ENCODE measurements around the gene SAMM50.

SAMM50 gene

DNA sequence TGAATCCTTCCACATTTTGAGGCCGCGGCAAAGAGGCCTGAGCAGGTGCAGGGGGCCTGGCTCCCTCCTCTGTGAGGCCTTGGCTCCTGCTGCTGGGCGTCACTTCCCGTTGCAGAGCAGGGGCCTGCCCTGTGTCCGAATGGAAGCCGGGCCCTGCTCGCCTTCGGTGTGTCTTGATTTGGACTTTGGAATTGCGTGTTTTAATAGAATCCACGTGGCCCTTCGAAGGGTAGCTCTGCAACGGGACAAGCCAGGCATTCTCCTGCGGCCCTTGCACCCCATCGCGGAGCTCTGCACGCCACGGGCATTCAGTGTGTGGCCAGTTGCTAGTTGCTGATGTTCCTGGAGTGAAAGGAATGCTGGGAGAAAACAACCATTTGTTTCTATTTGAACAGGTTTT is 25.8 kb downstream of the SAMM50 start:
- no peak for DNase-seq

- no peak for DNase-seq
Observed at GRCh38 chr22:43983808-43984207, 28.6 kb downstream of the SAMM50 start.

GRCh38 chr22:43985532-43985931 is 30.3 kb downstream of the SAMM50 start:
- no peak for DNase-seq

GRCh38 chr22:43988116-43988820 is 33.0 kb downstream of the SAMM50 start:
- no peak for DNase-seq

DNA sequence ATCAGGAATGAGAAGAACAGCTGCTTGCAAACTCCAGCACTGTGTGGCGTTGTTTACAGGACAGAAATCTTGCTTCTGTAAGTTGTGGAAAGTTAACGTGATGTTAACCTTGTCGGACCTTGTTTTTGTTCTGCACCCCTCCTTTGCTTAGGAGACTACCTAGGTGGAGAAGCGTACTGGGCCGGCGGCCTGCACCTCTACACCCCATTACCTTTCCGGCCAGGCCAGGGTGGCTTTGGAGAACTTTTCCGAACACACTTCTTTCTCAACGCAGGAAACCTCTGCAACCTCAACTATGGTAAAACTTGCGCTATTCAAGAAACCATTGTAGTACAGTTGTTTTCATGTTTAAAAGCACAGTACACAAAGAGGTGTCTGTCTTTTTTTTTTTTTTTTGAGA is 33.7 kb downstream of the SAMM50 start:
- DNase-seq, result no peak

DNA sequence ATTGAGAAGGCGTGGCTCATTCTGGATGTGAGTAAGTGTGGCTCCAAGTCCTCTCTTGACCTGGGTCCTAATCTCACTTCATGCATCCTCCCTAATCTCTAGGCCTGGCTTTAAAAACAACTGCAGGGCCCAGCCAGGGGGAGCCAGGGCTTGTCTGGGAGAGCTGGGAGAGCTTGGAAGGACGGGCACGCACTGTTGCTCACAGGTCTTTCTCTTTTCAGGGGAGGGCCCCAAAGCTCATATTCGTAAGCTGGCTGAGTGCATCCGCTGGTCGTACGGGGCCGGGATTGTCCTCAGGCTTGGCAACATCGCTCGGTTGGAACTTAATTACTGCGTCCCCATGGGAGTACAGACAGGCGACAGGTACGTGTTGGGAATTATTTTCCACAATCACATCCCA is 34.8 kb downstream of the SAMM50 start:
- no peak for DNase-seq

GRCh38 chr22:43991316-43992020 is 36.2 kb downstream of the SAMM50 start:
- no peak for DNase-seq

DNA sequence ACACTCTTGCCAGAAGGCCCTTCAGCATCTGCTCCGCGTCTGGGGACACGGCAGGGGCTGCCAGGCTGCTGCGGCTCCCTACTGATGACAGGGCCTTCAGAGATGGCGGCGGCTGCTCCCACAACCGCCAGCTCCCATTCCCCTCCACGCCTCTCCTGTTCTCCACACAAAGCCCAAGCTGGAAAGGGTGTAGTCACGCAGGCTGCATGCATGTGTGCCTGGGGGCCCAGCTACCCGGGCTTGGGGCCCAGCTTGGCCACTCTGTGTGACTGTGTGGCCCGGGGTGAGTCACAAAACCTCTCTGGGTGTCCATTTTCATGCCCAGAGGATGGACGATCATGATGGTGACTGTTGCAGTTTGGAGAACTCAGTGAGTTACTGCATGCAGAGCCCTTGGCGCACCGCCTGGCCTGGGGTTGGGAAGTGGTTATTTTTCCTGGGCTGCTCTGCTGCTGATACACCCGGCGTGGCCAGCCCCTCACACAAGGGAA is 37.1 kb downstream of the SAMM50 start:
- DNase-seq, result no peak

DNA sequence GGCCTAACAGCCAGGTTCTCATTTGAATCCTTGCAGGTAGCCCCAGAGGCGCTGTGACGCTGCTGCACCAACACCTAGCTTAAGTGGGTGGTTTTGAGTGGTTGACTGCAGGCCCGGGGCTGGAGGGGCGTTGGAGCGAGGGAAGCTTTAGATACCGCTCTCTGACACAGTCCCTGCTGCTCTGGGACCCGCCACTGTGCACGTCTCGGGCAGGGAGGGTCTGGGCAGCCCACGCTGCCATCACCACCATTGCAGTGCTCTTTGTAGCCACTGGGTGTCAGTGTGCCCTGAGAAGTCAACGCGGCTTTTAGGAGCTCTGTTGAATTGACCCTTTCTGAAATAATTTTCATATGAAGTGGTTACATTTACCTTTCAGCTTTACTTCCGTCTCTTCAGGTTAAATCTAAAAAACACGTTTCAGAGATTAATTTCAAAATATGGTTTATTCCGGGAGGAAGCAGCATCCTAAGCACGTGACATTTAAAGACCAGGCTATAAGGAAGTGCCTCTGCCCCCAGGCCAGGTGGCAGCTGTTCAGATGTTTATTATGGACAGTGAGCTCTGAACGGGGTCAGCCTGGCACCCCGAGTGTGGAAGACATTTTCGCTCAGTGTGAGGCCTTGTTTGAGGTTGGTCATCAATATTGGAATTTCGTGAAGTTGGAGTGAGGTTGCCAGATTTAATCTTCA is 38.0 kb downstream of the SAMM50 start:
- DNase-seq, result peak; percentile 45

DNA sequence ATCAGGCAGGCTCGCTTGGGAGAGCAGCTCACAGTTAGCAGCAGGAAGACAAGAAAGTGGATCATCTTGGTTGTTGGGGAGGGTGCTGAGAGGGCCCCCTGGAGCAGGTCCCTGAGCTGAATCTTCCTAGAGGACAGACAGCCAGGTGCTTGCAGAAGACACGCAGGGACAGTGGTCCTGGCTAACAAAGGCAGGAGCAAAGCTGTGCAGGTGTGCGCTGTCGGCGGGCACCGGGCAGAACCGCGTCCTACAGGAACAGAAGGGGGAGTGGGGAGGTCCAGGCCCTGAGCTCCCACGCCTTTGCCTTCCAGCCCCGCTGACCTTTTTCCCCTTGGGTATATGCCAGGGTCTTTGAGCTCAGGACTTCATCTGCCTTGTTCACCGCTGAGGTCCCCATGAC is 38.8 kb downstream of the SAMM50 start:
- no peak for DNase-seq

- no peak for DNase-seq
Observed at GRCh38 chr22:43994416-43994815, 39.2 kb downstream of the SAMM50 start.

GRCh38 chr22:43995057-43995685 is 39.9 kb downstream of the SAMM50 start:
- DNase-seq, result no peak

DNA sequence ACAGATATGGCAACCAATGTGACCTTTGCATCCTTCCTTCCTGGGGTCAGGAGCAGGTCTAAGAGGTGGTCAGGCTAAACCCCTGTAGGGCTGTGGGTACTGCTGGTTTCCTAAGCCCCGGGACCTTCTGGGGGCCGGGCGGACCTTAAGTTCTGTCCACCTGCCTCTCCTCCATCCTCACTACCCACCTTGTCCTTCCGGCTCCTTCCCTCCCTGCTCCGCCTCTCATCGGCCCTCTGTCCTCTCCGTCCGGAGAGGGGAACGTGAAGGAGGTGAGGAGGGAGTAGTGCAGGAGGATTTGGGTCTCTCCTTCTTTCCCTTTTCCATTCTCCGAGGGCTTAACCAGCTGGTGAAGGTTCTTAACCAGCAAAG is 40.5 kb downstream of the SAMM50 start:
- DNase-seq, result no peak

GRCh38 chr22:43996170-43996980 is 41.1 kb downstream of the SAMM50 start:
- DNase-seq, result peak; percentile 49

GRCh38 chr22:43996981-43997265 is 41.7 kb downstream of the SAMM50 start:
- no peak for DNase-seq

DNA sequence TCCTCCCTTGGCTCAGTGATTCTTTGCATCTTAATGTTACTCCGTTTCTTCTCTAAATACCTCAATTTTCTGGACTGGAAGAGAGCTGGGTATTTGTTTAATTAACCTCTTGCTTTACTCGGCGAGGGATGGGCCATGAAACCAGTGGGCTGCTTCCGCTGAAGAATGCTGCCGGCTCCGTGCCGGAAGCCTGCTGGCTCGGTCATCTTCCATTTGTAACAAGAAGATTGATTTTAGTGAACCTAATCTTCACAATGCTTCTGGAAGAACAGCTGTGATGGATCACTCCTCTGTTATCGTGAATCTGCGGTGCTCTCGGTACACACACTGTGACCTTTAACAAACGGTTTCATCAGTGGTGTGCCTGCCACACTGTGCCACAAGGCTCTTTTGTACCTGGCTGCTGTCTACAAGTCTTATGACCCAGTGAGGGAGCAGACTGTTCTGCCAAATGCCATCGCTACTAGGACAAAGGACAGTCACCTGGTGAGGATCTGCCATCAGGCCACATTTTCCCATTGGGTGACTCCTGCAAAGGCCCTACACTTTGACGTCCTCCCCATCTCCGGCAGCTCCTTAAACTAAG is 43.5 kb downstream of the SAMM50 start:
- no peak for DNase-seq

- no peak for DNase-seq
Observed at GRCh38 chr22:43999378-43999777, 44.1 kb downstream of the SAMM50 start.

GRCh38 chr22:44000123-44000522 is 44.9 kb downstream of the SAMM50 start:
- DNase-seq, result no peak

- no peak for DNase-seq
Observed at GRCh38 chr22:44001521-44001920, 46.3 kb downstream of the SAMM50 start.

DNA sequence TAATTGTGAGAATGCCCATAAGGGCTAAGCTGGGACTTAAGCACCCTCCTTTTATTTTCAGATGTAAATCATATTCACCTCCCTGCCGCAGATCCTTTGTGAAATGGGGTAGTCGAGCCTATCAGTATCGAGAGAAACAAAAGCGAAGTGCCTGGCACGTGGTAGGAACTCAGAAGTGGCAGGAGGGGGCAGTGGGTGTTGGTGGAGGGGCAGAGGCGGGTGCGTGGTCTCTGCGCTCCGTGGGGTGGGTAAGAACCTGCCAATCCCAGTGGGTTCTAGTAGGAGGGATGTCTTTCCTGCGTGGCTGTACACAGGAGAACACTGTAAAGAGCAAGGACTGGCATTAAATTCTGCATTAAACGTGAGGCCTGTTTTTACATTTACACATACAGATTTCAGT is 47.1 kb downstream of the SAMM50 start:
- DNase-seq, result no peak

DNA sequence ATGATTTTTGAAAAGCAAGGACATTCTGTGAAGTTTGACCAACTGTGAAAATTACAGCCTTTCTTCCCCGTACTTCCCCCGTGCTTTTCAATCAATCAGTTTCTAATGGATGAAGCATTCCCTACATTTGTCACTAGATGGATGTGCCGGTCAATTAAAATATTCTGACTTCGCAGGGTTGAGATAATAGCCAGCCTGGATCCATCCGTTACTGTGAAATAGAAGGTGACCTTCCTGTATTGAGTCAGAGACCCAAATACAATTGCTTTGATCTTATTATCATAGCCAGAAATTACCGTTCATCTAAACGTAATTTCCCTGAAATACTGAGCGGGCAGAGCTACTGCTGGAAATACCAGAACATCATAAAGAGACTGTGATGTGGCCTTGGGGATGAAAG is 47.8 kb downstream of the SAMM50 start:
- DNase-seq, result no peak

DNA sequence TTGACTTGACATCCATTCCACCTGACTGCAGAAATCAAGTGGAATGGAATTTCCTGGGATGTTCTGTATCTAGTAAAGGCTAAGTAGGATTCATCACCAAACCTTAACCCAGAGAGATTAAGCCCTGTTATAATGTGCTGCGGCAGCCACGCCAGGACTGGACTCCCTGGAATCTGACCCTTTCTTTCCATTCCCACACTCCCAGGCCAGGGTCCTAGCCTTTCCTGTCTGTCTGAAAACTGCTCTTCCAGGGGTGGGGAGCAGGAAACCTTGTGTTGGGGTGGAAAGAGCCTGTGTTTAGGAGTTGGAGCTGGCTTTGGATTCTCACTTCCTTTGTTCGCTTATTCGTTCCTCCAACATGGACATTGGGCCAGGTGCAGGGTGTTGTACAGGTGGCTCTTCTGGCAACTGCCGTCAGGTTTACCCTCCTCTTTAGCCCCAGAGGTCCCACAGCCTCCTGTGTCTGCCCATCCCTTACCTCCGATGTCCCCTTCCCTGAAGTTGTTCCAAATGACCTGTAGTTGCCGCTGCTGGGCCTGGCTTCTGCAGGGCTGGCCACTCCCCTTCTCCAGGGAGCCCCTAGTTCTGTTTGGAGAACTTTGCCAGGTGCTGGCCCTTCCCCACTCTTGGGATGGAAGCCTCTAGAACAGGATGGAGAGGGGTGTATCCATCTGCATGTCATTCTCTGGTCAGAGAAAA is 48.3 kb downstream of the SAMM50 start:
- no peak for DNase-seq

Data from T-helper 9 cell (primary cell).